ENCODE measurements around the gene MYLK4.

The MYLK4 gene

DNA sequence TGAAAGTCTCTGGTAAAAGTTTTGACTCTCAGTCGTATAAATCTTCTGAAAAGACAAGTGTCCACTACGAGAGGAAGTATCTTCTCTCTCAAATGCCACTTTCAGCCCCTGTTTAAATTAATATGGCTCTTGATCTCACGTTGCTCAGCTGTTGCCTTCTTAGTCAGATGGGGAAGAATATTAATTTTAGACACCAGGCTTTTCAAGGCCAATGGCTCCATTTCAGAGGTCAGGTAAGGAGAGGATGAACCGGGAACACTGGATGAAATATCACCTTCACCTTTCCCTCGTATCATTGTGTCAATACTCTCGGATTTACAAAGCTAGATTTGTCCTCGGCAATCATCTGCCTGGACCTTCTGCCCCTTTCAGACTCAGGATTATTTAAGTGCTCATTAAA lies at the start of gene MYLK4:
Gene MYLK4, minus strand, starts transcription at position 91 of the 400 bp plus-strand sequence. CDS start 1,628 bp downstream, outside the sequence.
- DNase-seq = no peak

DNA sequence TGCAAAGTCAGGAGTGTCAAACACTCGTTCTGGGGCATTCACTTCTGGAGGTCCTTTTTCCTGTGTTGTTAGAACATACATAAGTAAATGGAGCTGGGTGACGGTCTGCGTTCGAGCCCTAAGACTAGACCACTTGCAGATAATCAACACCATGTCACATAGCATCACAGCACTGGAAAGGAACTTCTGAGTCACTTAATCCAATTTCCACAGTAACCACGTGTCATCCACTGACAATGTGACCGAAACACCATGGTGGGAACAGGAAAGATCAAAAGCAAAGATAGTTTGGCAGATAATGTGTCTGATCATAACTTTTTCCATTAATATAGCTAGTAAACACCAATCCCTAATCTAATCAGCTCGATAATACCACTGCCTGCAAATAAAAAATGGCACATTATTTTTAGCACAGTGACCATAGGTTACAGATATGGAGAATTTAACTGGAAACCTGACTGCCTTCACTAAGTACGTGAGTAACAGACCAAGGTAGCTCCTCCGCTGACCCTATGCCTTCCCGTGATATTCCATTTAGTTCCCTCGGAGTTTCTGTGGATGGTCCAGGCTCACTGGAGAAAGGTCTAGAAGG lies 49.3 kb upstream of the MYLK4 start:
- no peak for DNase-seq

DNA sequence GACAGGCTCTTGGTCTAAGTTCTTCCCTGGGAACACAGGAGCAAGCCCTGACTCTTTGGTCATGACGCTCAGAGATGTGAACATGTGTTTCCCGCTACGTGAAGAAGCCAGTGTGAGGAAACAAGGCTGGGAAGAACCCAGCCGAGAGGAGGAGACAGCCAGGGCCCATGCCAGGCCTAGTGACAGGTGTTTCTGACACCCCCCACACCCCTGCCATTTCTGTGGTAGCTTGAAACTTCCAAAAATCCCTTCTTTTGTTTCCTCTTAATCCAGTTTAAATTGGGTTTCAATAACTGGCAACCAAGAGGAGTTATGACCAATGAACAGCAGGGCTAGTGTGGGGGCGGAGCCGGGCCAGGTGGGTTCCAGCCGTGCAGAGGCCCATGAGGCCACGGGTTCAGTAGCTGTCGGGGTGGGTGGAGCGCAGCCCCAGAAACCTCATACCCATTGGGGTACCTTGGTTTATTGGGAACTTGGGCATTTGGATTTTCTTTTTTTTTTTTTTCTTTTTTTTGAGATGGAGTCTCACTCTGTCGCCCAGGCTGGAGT lies 47.9 kb upstream of the MYLK4 start:
- DNase-seq = no peak

DNA sequence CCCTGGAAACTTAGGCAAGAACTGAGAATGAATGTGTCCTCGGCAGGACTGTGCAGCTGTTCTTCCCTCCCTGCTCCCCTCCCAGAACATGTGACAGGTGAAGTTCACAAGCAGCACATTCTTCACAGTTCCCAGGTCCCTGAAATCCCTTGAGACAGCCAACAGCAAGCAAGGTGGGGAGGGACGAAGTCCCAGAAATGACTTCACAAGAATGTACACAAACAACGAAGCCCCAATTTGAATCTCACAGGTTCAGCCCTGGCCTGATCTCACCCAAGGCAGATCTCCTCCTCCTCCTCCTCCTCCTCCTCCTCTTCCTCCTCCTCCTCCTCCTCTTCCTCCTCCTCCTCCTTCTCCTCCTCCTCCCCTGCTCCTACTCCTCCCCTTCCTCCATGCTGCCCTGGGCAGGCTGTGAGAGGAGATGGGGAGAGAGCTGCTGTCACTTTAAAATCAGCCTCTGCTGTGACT lies 46.9 kb upstream of the MYLK4 start:
- no peak for DNase-seq

DNA sequence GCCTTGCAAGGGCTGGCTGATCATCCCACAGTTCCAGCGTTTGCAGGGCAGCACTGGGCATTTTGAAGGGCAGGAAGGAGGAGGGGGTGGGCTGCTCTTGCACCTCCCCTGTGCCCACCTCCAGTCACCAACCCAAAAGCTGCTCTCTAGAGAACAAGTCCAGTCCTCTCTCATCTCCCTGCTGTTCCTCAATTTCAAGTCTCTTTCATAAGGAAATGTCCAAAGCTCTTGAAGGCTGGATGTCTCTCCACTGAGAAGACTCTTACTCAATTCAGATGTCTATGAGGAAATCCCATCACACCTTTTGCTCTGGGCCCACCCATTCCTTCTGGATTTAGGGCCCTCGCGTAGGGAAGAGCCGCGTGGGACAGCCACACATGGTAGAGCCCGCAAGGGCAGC lies 46.1 kb upstream of the MYLK4 start:
- no peak for DNase-seq

DNA sequence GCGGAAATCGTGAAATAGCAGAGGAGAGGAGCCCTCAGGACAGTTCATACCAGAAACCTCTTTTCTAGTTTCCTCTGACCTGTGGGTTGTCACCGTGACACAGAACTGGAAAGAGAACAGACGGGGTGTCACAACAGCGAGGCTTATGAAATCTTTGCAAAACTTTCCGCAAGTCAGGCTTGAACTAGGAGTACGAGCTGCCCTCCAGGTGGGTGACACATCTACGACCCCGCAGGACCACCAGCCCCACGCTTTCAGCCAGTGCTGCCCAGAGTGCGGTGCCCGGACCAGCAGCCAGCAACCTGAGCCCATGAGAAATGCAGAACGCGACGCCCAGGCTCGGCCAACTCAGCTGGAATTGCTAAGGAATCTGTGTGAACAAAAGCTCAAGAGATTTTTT lies 45.2 kb upstream of the MYLK4 start:
- DNase-seq = no peak

DNA sequence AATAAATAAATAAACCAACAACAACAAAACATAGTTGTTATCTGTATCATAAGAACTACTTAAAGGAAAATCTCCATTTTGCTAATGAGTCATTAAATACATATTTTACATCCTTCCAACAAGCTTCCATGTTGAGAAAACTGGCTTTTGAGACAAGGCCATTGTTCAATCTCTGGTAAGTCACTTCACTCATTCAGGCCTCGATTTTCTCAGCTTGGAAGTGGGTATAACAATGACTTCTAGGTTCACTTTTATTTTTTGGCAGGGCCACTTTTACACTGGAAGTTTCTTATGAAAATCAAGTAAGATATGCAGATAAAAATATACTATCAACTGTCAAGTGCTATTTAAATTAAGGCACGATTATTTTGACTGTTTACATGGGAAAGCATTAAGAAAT lies 44.4 kb upstream of the MYLK4 start:
- no peak for DNase-seq

DNA sequence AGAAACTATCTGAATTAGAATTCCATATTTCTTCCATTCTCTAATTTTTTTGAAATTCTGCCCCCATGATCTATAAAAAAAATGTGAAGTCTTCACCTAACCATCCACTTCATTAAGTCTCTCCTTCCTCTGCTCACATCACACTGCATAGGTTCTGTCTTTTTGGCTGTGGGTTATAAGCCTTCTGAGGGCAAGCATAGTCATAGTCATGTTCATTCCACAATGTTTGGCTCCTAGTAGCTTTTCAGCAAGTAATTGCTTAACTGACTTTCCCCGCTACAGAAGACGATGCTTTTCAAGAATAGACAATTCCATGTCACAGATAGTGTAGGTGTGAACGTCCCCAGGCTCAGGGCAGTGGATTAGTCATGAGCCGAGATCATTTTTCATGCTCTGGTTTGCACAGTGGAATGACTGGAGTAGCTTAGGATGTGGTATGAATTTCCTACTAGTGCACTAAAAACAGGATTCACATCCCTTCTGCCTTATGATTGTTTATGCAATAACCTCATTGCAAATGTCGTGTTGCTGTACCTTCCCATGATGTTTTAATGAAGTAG lies 43.5 kb upstream of the MYLK4 start:
- no peak for DNase-seq

DNA sequence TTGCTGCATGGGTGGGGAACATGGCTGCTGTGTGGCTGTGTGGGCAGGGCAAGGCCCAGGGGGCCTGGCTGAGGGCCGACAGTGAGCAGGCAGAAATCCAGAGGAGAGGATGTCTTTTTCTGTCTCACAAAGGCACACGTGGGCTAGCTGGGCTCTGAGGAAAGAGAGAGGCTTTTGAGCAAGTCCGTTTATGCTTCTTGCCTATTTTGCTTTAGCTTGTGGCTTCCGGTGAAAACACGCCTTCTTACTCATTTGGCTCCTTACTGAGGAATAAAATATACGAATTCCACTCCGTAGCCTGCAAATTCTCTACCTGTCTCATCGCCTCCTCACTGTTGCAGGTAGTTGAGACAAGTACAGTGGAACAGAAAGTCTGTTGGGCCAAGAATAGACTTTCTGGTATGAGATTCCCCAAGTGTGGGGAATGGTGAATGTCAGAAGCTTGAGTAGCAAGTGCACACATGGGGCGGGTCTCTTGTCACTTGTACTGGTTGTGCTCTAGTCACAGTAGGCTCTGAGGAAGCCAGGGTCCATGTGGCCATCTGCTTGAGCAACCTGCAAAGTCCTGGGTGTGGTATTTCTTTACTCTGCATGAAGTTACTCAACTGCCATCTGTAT lies 42.9 kb upstream of the MYLK4 start:
- no peak for DNase-seq

DNA sequence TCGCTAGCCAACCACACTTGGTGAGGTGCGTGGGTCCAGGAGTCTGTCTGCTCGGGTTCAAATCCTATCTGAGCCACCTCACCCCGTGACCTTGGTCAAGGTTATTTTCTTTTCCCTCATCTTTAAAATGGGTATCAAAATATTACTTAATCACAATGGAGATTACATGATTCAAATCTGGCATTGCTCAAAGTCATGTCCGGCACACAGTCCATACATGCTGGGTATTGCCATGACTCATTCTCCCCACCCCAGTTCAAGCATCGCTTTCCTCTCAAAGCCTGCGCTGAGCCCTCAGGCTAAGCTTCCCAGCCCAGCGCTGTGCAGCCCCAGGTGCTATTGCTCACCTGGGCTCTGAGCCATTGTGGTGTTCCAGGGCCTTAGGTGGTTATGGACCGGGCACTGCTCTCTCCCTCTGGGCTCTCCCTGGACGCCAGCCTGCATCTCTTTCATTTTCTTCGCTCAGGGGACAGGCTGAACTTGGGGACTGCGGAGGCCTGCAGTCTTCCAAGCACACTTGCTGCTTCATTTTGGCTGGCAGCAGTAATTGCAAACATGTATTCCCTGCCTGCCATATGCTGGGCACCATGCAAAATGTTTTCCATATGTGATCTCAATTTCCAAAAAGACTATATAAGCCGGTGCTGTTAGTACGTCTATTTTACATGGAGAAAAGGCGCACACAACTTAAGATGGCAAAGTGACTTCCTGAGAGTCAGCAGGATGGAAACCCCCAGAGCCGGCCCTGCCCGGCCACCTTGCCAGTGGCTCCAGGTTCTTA lies 41.8 kb upstream of the MYLK4 start:
- DNase-seq = no peak

DNA sequence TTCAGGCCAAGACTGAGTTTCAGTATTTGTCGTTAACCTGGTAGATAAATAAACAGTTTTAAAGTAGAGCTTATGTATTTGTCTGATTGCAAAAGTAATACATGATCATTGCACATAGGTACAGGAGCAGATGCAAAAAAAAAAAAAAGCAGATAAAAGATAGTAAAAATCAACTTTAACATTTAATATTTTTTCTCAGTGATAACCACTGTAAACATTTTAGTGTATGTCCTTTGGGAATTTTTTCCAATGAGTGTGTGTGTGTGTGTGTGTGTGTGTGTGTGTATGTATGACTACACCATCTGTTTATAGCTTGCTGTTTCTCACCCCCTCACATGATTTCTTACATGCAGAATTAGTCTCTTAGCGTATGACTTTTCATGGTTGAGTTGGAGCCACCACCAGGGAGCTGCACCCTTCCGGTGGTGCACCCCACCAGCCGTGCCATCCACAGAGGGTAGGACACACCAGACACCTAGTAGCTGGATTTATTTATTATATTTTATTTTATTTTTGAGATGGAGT lies 40.8 kb upstream of the MYLK4 start:
- DNase-seq = no peak

DNA sequence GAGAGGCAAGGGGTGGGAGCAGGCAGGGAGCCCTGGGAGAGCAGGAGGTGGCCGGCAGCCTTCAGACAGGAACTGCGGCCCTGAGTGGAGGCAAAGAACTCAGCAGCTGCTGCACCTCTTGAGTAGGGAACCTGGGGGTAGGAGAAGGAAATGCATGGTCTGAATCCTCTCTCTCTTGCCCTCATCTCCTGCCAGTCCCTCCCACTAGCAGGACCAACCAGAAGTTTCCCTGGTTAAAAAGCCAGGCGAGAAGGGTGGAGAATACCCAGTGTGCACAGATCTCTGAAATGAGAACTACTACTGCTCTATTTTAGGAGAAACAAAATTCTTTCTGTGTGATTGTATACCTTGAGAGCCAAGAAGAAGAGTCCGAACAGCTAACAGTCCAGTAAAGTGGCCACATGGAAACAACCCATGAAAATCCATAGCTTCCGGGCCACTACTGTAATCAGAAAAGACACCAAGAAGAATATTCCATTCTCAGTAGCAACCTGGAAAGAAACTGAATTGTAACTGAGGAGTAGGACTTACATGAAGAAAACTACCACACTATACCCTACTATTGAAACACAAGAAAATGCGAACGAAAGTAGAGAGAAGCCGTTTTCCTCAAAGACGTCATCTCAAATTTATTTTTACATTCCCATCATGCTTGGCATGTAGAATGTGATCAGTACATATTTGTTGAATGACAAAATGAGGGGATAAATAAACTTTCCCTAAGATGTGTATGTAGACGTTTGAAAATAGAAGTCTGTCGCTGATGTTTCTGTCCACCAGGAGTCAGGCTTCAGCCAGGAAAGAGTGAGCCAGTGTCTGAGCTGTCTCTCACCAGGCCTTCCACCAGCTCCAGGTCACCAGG lies 40.1 kb upstream of the MYLK4 start:
- DNase-seq = peak; percentile 84

DNA sequence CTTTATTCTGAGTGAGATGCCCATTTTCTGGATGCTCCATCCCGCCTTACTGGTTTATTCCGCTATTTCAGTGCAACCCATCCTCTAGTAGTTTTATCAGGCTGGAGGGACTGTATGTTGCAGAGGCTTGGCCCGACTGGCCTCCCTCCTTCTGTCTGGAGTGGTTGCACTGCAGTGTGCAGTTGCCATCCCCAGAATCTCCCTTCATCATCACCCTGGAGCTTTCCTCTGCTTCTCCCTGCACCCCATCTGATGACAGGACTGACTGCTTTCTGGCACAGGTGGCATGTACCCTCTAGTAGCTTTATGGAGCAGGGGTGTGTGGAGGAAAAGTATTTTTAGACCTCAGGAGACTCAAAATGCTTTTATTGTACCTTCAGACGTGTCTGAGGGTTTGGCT lies 35.5 kb upstream of the MYLK4 start:
- no peak for DNase-seq

DNA sequence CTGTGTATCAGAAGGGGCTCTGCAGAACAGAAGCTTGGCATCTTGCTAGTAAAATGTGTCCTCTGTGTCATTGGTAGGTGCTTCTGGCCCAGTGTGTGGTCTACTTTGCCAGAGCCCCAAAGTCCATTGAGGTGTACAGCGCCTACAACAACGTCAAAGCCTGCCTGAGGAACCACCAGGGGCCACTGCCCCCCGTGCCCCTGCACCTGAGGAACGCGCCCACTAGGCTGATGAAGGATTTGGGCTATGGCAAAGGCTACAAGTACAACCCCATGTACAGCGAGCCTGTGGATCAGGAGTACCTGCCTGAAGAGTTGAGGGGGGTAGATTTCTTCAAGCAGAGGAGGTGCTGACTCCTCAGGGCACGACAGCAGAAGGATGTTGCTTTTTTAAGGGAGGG lies 34.2 kb upstream of the MYLK4 start:
- DNase-seq = no peak

DNA sequence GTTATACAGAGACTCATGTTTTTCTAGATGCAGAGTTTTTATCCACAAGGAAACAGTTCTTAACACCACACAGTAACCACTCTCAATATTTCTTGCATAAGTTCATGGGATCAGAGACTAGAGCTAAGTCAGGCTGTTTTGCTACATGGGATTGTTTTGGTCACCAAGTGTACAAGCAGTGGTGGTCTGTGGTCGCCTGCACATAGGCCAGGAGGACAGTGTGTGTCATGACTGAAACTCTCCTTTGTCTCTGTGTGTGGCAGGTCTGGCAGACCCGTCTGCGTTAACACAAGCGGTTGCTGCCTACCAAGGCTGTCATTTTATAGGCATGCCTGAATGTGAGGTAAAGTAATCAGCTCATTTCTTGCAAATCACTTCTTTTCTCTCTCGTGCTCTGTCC lies 33.3 kb upstream of the MYLK4 start:
- no peak for DNase-seq

DNA sequence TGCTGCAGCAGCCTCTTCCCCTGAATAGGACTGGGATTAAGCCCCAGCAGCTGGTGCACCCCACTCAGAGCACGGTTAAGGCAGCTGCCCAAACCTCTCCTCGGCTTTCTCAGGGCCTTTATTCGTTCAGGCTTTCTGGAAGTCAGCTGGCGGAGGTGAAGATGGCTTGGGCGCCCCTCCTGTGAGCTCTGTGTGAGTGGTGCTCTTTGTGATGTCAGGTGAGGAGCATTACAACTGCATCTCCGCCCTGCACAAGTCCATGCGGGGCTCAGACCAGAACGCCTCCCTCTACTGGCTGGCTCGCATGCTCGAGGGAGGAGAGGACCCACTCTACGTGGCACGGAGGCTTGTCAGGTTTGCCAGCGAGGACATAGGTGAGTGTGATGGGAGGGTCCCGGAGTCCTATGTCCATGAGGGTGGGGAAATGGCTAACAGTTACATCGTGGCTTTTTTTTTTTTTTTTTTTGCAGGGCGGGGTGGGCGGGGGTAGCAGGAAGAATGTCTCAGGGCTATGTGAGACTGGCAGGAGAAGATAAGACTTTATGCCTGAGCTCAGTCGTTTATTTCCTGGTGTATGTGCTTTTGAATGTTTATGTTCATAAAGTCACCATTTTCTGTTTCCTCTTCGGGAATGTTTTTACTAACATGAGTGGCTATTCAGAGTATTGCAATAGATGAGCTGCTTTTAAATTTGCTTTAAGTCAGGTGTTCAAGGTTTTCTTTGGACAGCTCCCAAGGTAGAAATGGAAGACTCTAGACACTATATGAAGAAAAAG lies 32.7 kb upstream of the MYLK4 start:
- no peak for DNase-seq

DNA sequence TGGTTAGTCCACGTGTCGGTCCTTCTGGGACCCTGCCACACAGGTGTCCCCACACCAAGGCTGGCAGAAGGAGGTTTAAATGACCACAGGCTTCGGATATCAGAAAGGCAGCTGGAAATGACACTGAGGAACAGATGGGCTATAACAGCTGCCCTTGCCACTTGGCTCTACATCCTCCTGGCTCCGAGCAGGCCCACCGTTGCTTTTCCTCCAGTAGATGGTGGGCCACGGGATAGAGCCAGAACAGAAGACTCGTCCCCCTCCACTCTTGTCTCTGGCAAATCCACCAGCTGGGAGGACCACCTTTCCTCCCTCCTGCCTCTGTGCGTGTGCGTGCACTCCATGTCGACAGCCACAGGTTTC lies 32.1 kb upstream of the MYLK4 start:
- DNase-seq = no peak

DNA sequence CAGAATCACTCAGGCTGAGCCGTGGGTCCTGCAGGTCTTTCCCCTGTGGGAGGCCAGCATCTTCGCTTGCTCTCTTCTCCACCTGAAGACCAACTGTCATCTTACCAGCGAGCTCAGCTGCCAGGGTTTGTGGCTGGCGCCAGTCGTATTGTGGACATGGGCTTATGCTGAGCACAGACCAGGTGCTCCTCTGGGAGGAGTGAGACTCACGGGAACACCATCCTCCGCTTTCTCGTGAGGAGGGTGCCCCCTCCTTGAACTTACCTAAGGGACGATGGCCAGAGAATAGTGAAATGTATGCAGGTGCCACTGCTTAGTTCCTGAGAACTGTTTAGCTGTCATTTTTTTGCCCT lies 31.6 kb upstream of the MYLK4 start:
- DNase-seq = no peak

DNA sequence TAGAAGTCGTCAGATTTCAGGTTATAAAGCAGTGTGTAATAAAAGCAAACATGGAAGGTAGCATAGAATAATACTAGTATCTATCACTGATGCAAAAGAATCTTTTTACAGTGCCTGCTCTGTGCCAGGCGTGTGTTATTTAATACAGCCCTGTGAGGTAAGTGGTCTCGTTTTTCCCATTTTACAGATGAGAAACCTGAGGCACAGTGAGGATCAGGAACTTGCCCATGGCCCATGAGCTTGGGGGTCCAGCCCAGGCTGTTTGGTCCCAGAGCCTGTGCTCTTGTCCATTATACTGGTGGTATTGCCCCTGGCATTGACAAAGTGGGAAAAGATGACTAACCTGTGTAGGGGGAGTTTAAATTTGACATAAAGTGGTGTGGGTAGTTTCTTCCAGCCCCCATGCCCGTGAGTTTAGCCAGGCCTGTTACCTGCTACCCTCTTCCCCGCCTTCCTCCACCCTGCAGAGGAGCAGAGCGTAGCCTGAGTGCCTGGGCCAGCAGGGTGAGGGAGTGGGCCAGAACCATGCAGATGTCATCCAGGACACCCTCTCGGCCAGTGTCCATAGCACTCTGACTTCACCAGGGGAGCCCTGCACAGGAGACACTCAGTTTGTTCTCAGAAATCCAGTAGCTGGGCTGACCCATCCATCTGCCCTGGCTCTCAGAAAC lies 31.1 kb upstream of the MYLK4 start:
- DNase-seq = no peak

DNA sequence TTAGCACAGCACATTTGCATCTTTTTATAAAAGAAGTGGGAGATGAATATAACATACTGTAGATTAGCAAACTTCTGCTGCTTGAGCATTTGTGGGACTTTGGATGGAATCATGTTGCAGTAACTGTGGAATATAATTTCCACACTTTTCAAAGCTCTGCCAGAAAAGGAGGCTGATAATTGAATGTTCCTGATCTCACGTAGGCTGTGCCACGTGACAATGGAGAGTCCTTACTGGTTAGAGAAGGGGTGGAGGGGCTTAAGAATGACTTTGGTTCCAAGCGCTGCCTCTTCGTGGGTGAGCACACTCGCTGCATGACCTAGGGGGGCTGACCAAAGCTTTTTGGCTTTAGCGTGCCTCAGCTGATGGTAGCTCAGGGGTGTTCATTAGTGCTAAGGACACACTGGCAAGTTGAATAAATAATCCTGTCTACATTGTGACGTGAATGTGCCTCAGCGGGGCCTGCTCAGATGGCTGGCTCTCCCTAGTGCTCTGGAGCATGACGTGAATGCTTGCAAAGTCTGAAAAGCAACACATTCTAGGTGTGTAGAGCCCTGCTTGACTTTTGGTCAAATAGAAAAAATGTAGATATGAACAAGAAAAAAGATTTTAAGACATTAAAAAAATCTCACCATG lies 29.5 kb upstream of the MYLK4 start:
- DNase-seq = no peak

DNA sequence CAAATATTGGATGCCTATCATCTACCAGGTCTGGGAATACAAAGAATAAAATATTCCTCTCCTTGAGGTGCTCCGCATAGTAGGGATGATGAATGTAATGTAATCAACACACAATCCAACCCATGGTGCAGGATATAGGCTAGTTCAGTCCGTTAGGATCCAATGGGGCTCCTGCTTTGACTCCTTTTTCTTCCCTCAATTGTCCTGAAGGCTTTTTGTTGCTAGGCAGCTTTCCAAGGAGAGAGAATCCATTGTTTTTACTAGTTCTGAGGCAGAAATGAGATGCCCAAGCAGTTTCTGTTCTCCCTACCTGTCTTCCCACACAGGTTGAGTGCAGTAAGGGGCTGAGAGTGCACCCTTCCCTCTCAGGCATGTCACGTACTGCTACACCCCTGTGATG lies 26.5 kb upstream of the MYLK4 start:
- no peak for DNase-seq

All from islet precursor cell (in vitro differentiated cells).